NCI-H2107 (cell line): ENCODE measurements around the gene SFRP2.

Experiments
- DNase-seq: peaks from one replicate; lab custom pipeline; 2025; lab: John Stamatoyannopoulos, UW

SFRP2 gene

GRCh38 chr4:153788413-153789276 is at the start of gene SFRP2:
Gene SFRP2 (minus strand): TSS chr4:153789083. CDS start chr4:153788835, 248 bp downstream.
- DNase-seq: no peak

GRCh38 chr4:153838564-153838963 is 49.7 kb upstream of the SFRP2 start:
- no peak for DNase-seq

GRCh38 chr4:153834901-153835300 is 46.0 kb upstream of the SFRP2 start:
- DNase-seq: no peak

GRCh38 chr4:153832720-153833287 is 43.9 kb upstream of the SFRP2 start:
- no peak for DNase-seq

- DNase-seq: no peak
These were observed 43.2 kb upstream of the SFRP2 start for GRCh38 chr4:153832054-153832453.

GRCh38 chr4:153831245-153831644 is 42.4 kb upstream of the SFRP2 start:
- no peak for DNase-seq

GRCh38 chr4:153825691-153826090 is 36.8 kb upstream of the SFRP2 start:
- no peak for DNase-seq

- DNase-seq: no peak
These were observed 36.2 kb upstream of the SFRP2 start for GRCh38 chr4:153825126-153825525.

- no peak for DNase-seq
These were observed 35.6 kb upstream of the SFRP2 start for GRCh38 chr4:153824501-153824900.

- DNase-seq: no peak
These were observed 34.6 kb upstream of the SFRP2 start for GRCh38 chr4:153823483-153823882.

GRCh38 chr4:153822316-153822715 is 33.4 kb upstream of the SFRP2 start:
- DNase-seq: no peak

- no peak for DNase-seq
These were observed 28.6 kb upstream of the SFRP2 start for GRCh38 chr4:153817466-153817865.

GRCh38 chr4:153816542-153816941 is 27.7 kb upstream of the SFRP2 start:
- no peak for DNase-seq

GRCh38 chr4:153814789-153815188 is 25.9 kb upstream of the SFRP2 start:
- no peak for DNase-seq

GRCh38 chr4:153809916-153810810 is 21.3 kb upstream of the SFRP2 start:
- DNase-seq: no peak

GRCh38 chr4:153809307-153809706 is 20.4 kb upstream of the SFRP2 start:
- DNase-seq: no peak

GRCh38 chr4:153808175-153808574 is 19.3 kb upstream of the SFRP2 start:
- no peak for DNase-seq

- DNase-seq: no peak
These were observed 17.2 kb upstream of the SFRP2 start for GRCh38 chr4:153806073-153806472.

GRCh38 chr4:153804722-153805121 is 15.8 kb upstream of the SFRP2 start:
- DNase-seq: no peak

- DNase-seq: no peak
These were observed 10.8 kb upstream of the SFRP2 start for GRCh38 chr4:153799694-153800074.

- DNase-seq: no peak
These were observed 10.2 kb upstream of the SFRP2 start for GRCh38 chr4:153798901-153799693.

GRCh38 chr4:153798420-153798819 is 9.5 kb upstream of the SFRP2 start:
- no peak for DNase-seq
